Sciatic nerve (tissue), 2 donors: Measurements from ENCODE around the gene PTTG1IP2. TPM values are rescaled to one million over a fixed set of nuclear protein-coding genes. Genes with fewer than 3 reads are reported as not detected.
"Not testable (repeated sequence)": the region's sequence is repeated elsewhere in the genome, so short reads cannot be mapped to it uniquely, and the experiment has no call there.

Source experiments
- ATAC-seq: fragments of 200-7000 bp; cut with Tn5 transposase; one replicate; pipeline ENCODE4 v1.9.1; 2020; ENCODE audit warnings: mild to moderate bottlenecking, moderate library complexity
- DNase-seq: peaks from one replicate; pipeline ENCODE4 v3.0.0-alpha.2; 2020; ENCODE audit warnings: low spot score
- intact Hi-C: fragments of 100-400 bp; cut with DNase I; formaldehyde crosslinking; loops from one replicate; pipeline ENCODE4 v1.14.2; 2022
- total RNA-seq: library from RNA; stranded (reverse); fragmentation: NEBNext Ultra II Directional; extraction: Animal tissue kit (Norgen Biotek cat#: 25700); gene quantifications from one replicate; pipeline ENCODE4 v1.2.1, GENCODE V29; 2021
- donor health status: DM: no; HTN: no; CAD: no.
- donor health status: DM: no; HTN: no; CAD: no.

Gene PTTG1IP2
- total RNA-seq, result not detected

DNA sequence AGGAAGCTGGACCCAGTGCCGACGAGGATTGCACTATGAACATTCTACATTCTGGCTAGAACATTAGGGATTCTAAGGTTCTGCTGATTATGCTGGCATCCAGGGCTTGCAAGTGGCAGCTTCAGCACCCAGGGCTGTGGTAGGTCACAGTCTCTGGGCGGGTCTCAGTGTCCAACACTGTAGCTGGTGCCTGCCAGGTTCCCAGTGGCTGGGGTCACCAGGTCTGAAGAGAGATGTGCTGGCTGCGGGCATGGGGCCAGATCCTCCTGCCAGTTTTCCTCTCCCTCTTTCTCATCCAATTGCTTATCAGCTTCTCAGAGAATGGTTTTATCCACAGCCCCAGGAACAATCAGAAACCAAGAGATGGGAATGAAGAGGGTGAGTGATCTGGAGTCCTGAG, at the start of gene PTTG1IP2:
PTTG1IP2 (plus strand) TSS at position 86 of the 400 bp plus-strand sequence; CDS start at position 234, 148 bp downstream.
- DNase-seq, result no peak
- intact Hi-C loops, result no loop called here
- no peak for ATAC-seq

DNA sequence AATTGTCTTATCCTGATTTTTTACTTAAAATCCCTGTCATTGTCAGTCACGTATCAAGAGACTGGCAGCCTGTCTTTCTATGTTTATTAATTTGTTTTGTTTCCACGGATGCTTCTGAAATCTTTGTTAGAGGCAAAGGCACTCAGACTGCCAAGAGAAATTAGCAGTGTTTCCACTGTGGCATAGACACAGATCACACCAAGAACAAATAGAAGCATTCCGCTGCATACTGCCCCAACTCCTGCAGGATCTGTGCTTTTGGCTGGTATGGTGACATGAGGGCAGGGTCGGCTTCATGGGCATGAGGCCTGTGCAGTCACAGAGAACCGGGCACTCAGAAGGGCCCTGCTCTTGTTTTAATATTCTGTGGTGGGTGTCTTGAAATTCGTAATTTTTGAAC, 47.8 kb upstream of the PTTG1IP2 start:
- no peak for DNase-seq
- ATAC-seq, result no peak
- intact Hi-C loops, result loop anchor here (10.0 kb wide), 1 partner anchor 107 kb away; no protein-coding TSS in a partner anchor

DNA sequence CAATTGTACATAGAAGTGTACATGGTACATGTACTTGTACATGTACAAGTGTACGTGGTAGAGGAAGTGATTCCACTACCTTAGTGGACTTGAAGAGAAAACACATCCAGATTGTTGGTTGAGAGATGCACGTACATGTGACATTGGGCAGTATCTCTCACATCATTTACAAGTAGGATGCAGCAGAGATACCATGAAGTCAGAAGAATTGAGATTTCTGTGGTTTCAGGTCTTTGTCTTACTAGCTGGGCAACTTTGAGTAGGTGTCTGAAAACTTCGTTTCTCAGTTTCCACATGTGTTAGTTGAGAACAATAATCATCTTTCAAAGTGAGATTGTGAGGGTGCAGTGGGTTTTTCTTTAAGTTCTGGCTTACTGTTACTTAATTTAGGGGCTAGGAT, 44.7 kb upstream of the PTTG1IP2 start:
- ATAC-seq, result no peak

GRCh38 chr7:90425376-90425775, 44.1 kb upstream of the PTTG1IP2 start:
- DNase-seq (no peak), ATAC-seq (no peak)
- intact Hi-C loops, result loop anchor here (10.0 kb wide), 1 partner anchor 111 kb away; no protein-coding TSS in a partner anchor

More for the DNA sequence above, 44.7 kb upstream of the PTTG1IP2 start:
- DNase-seq, result no peak
- intact Hi-C loops, result loop anchor here (10.0 kb wide), 1 partner anchor 110 kb away; no protein-coding TSS in a partner anchor

GRCh38 chr7:90430614-90431460, 38.6 kb upstream of the PTTG1IP2 start:
- no peak for ATAC-seq
- DNase-seq, result no peak
- intact Hi-C loops, result no loop called here

- intact Hi-C loops, result no loop called here
- ATAC-seq, result no peak
- no peak for DNase-seq
Observed at GRCh38 chr7:90432752-90433151, 36.7 kb upstream of the PTTG1IP2 start.

DNA sequence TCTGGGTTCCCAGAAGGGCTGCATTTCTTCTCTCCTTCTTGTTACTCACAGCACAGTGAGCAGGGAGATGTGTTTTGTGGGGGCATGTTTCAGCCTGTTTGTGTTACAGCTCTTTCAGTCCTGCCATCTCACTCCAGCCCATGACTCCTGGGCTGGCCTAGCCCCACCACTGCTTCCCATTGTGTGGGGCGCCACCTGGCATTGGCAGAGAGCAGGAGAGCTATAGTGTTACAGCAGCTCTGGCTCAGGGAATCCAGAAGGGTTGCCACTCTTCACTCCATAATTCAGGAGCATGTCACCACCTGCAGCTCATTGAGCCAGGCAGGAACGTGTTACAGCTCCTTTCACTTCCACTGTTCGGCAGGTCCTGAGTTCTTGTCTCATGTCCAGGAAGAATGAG, 36.2 kb upstream of the PTTG1IP2 start:
- intact Hi-C loops, result no loop called here
- DNase-seq (no peak), ATAC-seq (no peak)

DNA sequence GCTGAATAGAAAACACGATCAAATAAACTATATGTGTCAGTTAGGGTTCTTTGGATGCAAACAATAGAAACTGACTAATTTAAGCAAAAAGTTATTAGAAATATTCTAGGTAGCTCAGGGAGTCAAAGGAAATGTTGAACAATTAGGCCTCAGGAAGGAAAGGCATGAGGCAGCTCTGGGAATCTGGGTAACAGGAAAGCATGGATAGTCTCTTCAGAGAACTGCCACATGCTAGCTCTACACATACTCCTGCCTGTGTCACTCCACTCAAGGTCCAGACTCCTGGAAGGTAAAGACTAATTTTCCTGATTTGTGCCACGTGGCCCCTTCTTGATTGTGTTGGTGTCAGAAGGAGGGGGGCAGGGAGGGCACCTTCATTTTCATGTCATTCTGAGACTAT, 23.8 kb upstream of the PTTG1IP2 start:
- intact Hi-C loops, result no loop called here
- no peak for ATAC-seq
- no peak for DNase-seq

GRCh38 chr7:90446137-90446899, 23.1 kb upstream of the PTTG1IP2 start:
- intact Hi-C loops, result no loop called here
- no peak for DNase-seq
- ATAC-seq, result no peak

GRCh38 chr7:90453259-90453891, 16.1 kb upstream of the PTTG1IP2 start:
- ATAC-seq, result no peak
- intact Hi-C loops, result no loop called here
- no peak for DNase-seq

DNA sequence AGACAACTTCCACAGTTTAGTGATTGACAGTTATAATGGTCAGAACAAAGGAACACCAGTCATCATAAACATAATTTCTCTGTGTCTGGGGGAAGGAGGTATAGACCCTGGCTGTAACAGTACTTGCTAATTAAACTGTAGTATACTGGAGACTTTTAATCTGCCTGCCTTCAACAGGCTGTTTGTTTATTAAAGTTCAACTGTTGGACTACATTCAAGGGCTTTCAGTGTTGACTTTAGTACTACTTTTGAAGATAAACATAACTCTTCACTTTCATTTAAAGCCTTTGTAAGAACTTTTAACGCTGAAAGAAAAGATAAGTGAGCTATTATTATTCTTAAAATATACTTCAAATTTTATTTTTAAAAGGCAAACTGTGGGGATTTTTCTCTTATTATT, 15.5 kb upstream of the PTTG1IP2 start:
- intact Hi-C loops, result no loop called here
- no peak for DNase-seq
- no peak for ATAC-seq

GRCh38 chr7:90455163-90456030, 14.0 kb upstream of the PTTG1IP2 start:
- ATAC-seq (peak; percentile 89), DNase-seq (no peak)
- intact Hi-C loops, result no loop called here

GRCh38 chr7:90458104-90458503, 11.3 kb upstream of the PTTG1IP2 start:
- intact Hi-C loops, result no loop called here
- DNase-seq, result no peak
- no peak for ATAC-seq

DNA sequence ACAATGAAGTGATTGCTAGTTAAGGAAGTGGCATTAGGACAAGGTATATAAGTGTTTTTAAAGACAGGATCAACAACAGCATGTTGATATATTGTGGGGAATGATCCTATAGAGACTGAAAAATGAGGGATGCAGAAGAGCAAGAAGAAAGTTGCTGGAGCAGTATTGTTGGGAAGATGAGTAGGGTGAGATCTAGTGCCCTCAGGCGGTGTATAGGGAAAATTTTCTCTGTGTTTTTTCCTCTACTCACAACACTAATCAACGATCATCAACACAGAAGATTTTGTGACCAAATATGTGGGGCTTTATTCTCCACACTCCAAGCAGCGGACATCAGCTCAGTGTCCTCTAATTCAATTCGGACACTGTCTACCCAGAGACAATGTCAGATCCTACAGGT, 9.6 kb upstream of the PTTG1IP2 start:
- intact Hi-C loops, result no loop called here
- DNase-seq (no peak), ATAC-seq (no peak)

GRCh38 chr7:90461219-90461618, 8.2 kb upstream of the PTTG1IP2 start:
- DNase-seq (no peak), ATAC-seq (peak; percentile 48)
- intact Hi-C loops, result no loop called here

GRCh38 chr7:90463151-90463628, 6.2 kb upstream of the PTTG1IP2 start:
- DNase-seq, intact Hi-C loops, ATAC-seq: not testable (repeated sequence)

DNA sequence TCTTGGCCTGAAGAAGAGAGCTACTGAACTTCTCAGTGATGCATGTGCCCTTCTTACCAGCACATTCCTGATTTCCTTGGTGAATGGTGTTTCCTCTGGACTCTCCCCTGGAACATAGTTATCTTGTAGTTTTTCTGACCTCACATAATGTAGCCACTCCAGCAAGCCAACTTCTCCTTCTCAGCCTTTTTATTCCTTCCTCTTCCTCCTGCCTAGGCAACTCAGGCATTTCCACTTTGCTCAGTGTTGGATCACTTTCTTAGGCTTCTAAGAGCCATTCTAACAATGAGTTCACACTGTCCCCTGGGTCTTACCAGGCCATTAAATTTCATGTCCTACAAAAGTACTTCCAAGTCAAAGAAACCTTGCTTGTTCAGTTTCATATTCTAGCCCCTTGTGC, 3.6 kb upstream of the PTTG1IP2 start:
- intact Hi-C loops, result no loop called here
- DNase-seq (no peak), ATAC-seq (no peak)

GRCh38 chr7:90472805-90473540, 3.5 kb downstream of the PTTG1IP2 start:
- intact Hi-C loops, result no loop called here
- DNase-seq (no peak), ATAC-seq (no peak)
